GM21786 (cell line): ENCODE results near the gene CLIC5.

ENCODE experiments used
- ATAC-seq: cut with Tn5 transposase; IDR thresholded peaks from one replicate; pipeline ENCODE4 v1.9.1; 2021; ENCODE audit not compliant: unreplicated experiment

CLIC5 gene

DNA sequence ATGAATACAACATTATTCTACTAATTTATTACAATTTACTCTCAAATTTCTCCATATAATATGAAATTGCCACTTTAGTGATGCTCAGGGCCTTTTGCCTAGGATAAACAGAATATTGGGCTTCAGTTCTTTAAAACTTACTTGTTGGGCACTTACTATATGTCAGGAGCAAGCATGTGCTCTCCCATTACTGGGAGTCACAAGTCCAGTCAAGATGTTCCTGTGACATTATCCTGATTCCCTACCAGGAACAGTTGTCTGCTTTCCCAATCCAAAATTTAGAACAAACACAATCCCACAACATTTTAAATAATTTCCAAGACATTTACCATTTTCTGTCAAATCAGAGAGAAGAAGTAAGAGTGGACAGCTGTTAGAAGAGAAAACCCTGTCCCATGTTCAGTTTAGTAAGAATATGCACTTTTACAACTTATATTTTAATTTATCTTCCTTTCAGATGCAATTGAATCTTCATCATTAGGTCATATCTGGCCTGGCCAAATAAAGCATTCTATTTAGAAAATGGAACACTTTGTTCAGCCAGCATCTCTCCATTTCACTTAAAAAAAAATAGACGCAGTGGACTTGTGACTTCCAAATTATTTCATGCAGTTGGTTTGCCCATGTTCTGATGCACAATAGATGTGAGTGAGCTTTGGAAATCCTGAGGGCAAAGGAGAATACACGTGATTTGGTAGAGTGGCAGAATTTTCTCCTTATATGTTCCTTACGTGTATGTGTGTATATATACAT is 159.8 kb downstream of the CLIC5 start:
- ATAC-seq = no peak

DNA sequence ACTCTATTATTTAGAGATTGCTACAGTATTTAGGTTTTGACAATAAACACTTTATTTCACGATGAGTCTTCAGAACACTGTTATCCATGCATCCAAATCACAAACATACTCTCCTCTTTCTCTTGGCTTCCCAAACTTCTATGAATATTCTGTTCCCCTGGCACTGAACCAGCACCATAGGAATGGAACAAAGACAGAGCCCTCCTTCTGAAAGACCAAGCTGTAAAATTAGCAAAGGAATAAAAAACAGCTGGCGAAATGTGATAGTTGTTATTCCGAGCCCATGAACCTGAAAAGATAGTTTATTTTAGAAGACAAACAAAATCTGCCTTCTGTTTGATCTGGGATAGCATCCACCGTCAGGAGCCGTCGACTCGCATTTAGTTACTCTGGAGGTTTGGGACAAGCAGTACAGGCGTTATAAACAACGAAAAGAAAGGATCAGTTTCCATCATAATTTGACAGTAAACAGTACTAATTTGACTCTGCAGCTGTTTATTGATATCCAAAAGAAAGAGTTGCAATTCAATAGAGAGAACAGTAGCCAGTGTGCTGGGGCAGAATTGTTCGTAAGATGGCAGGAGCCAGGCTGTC is 161.4 kb downstream of the CLIC5 start:
- no peak for ATAC-seq

DNA sequence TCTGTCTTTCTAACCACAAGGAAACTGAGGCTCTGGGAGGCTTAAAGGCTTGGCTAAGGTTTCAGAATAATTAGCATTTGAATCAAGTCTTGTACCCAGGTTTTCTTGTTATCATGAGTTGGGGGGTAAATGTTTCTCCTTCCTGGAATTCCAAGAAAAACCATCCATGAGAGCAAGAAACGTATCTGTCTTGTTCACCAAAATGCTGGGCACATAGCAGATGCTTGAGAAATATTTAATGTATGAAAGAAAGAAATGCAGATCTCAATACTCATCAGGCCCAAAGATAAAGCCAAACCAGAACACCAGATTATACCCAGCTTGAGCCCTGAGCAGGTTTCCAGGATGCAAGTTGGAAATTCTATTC is 164.6 kb downstream of the CLIC5 start:
- ATAC-seq = no peak

DNA sequence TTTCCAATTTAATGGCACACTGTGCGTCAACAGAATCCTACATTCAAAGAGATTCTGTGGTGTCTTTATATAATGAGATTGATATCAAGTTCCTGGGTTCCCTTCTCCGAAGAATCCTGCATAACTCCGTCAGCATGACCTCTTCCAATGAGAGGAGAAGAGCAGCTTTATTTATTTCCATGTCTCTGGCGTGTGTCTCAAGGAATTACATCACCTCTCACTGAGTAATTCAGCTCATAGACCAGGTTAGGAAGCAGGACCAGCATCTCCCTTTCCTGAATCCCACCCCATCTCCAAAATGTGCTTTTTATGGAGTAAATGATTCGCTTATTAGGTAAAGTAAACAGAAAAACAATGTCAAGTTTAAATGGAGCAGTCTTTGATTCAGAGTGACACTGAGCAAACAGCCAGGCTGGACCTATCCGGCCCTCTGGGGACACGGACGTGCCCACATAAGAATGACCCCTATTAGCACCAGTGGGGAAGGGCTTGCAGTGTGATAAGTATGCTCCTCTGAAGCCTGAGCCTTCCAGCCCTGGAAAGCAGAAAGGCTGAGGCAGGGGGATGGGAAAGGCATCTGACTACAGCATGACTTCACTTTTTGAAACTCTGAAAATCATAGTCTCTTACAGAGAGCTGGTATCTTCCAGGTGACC is 165.2 kb downstream of the CLIC5 start:
- no peak for ATAC-seq

DNA sequence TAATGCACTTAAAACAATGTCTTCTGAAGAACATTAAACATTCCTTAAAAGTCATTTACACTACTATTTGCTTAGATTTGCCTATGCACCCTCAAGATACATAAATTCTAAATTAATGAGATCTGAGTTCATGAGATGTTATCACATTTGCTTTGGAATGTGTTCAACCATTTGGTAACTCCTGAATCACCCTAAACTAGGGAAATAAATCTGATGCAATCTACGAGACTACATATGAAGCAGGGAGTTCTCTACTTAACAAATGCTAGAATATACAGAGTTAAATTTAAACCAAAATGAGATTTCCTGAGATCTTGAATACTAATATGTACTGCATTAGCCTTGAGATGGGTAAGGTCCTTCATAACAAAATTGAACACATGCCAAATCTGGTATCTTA is 170.1 kb downstream of the CLIC5 start:
- no peak for ATAC-seq

DNA sequence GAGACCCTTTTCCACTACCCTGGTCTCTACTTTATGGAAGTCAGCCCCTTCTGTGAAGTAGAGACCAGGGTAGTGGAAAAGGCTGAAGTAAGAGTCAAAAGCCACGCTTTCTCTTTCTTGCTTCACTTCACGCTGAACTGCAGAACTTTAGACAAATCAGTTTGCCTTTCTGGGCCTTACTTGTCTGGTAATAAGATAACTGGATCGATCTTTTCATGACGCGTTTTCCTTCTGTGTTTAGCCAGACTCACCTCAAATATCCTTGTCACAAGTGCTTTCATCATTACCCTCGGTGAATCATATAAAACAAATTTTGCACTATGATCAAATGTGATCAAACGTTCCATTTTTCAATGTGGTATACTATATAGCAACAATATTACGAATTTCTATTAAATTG is 170.7 kb downstream of the CLIC5 start:
- ATAC-seq = no peak

DNA sequence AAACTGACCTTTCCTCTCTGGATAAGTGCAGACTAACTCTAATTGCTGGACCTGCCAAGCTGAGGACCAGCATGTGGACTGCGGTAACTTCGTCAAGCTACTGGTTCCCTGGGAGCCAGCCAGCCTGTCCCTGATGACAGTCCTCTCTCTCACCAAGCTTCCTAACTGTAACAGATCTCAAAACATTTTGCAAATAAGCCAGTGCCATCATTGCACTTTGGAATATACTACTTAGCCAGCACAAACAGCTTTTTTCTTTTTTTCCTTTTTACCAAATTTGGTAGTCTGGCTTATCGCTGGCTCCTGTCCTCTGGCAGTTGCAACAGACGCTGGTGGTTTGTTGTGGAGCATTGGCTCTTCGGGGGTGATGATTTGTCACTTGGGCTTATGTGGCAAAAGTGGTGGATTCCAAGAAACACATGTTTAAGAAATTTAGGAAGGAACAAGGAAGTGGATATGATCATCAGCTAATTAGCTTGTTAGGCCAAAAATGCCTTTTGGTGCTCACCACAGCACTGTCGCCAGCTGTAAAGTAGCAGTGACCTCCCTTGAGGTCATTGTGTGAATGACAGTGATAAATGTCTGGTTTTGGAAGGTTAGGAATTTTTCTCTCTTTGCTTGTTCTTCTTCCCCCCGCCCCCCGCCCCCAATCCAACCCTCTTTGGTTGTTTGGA is 171.7 kb downstream of the CLIC5 start:
- no peak for ATAC-seq

DNA sequence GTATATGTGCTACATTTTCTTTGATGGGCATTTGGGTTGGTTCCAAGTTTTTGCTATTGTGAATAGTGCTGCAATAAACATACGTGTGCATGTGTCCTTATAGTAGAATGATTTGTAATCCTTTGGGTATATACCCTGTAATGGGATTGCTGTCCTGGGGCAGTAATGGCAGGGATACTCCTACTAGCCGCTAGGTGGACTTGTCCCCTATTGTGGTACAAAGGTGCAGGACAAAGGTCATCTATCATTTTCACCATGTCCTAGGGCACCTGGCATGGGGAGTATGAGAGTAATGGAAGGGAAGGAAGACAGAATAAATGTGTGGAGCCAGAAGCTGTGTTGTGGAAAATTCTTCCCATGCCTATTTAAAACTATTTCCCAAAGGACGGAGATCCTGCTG is 174.6 kb downstream of the CLIC5 start:
- ATAC-seq = no peak

DNA sequence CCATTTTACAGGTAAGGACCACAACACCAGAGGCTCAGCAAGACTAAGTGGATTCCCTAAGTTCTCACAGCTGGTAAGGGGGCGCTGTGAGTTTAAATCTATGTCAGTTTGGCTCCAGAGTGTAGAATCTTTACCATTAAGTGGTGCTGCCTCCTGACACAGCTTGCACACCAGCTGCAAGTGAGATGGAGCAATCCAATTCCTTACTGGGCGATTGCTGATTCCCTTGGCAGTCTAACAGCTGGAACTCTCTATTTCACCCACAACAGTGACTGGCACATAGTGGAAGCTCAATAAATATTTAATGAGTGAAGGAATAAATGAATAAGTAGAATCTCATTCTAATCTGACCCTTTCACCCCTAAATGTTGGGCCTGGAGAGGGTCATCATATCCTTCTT is 176.7 kb downstream of the CLIC5 start:
- no peak for ATAC-seq

DNA sequence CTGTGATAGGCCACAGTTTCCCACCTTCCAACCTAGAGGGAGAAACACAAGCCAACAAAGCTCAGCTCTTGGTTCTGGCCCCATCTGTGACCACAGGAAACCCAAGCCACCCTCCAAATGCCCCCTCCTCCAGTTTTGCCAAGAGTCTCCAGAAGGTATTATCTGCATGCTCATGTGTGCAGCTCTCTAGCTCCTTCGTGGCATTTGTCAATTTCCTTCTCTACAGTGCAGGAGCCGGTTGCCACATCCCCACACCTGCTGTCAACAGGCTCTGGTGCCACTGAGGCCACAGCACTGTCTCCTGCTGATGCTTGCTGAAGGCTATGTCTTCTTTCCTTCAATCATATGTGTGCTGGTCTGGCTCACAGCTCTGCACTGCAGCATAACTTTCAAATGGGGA is 177.2 kb downstream of the CLIC5 start:
- no peak for ATAC-seq

DNA sequence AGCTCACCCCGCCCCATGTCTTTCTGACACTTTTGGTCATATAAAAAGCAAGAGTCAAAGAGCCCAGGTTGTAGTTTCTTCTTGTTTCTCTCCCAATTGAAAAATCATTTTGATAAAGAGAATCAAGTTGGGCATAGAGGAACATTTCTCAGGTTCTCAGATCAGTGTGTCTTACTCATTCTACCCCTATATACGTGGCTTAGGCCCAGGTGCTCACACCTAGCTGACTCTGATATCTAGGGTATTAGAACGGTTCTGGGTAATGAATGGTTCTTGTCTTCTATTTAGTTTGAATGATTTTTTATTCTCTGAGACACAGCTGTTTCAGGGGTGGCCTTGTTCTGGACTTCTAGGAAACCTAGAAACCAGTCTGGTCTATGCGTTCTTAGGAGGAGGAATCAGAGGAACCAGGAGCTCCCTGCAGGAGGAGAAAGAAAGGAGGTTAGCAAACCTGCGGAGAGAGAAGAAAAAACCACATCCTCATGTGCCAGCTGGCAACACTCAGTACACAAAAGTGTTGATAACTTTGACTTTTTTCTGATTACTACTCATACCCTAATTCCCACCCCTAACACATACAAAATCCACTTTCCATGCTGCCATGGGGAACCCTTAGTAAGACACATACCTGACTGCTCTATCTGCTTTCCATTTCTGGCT is 178.0 kb downstream of the CLIC5 start:
- ATAC-seq = no peak

DNA sequence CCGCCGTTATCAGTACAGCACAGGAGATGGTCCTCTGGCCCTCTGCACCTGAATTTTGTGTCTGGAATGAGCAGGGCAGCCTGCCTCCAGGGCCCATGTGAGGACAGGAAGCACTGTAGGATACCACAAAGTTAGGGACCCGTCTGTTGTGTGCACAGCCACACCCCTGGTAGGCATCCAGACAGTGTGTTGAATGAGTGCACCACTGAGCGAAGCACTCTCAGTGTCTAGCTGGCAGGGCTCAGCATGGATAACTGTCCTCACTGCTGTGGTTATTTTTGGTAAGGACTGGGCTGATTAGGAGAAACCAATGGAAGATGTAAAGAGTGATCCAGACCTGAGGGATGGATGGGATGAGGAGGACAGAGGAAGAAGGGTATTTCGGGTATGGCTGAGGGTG is 178.7 kb downstream of the CLIC5 start:
- ATAC-seq = no peak

DNA sequence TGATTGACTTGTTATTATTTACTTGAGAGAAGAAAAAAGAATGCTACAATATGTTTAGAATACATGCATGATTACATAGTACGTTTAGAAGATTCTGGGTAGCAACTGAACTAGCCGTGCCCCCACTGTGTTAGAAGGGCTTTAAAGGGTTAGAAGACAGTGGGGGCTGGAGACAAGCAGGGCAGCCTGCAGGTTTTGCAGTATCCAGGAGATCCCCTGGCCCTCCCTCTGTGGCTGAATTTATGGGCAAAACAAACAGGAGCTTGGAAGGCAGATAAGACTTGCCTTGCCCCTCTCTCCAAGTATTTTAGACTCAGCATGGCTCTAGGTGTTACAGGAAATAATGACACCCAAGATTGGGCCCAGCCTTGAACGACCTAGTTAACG is 179.2 kb downstream of the CLIC5 start:
- ATAC-seq = no peak

DNA sequence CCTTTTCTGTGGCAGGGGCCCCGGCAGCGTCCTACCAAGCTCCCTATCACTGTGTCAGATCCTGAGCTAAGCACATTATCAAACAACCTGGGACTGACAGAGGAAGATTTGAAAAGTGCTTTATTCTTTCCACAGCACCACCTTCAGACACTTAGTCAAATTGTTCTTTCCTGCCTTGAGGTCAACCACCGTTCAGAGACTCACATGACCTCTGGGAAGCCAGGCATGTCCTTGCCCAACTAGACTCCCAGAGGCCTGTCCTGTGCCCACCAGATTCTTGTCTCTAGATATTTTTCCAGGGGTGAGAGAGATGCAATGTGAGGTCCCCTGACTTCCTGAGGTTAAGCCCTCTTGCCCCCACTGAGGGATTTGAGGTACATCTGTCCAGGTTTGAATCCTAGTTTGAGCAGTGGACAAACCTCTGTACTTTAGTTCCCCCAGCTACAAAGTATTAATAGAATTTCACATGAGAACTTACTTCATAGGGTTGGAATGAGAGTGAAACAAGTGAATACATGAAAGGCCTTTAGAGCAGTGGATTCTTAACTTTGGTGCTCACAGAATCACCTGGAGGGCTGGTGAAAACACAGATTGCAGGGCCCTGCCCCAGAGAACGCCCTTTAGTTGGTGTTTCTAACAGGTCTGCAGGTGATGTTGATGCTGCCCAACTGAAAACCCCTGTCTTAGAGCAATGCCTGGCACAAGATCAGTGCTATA is 179.8 kb downstream of the CLIC5 start:
- ATAC-seq = no peak

DNA sequence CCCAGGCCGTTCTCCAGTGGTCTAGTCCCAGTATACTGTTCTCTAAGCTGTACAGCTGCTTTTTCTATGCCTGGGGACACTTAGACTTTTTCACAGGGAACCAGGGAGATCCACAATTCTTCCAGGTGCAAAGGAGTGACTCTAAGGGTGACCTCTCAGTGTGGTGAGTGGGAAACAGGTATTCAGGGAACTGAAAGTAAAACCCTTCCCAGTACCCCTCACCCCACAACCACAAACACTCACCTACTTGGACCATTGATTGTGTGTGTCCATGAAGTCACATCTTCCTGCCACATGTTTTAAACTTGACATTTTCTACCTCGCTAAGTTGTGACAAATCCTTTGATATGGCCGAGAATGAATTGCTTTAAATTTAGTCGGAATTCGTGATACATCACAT is 183.6 kb downstream of the CLIC5 start:
- no peak for ATAC-seq
